HG03045 (cell line): Measurements from ENCODE around the gene THTPA.
"Not testable (repeated sequence)": the region's sequence is repeated elsewhere in the genome, so short reads cannot be mapped to it uniquely, and the experiment has no call there.

Source experiments
- ATAC-seq: cut with Tn5 transposase; IDR thresholded peaks from one replicate; pipeline ENCODE4 v1.9.1; 2021; ENCODE audit warnings: mild to moderate bottlenecking, moderate library complexity; ENCODE audit not compliant: unreplicated experiment

The THTPA gene

DNA sequence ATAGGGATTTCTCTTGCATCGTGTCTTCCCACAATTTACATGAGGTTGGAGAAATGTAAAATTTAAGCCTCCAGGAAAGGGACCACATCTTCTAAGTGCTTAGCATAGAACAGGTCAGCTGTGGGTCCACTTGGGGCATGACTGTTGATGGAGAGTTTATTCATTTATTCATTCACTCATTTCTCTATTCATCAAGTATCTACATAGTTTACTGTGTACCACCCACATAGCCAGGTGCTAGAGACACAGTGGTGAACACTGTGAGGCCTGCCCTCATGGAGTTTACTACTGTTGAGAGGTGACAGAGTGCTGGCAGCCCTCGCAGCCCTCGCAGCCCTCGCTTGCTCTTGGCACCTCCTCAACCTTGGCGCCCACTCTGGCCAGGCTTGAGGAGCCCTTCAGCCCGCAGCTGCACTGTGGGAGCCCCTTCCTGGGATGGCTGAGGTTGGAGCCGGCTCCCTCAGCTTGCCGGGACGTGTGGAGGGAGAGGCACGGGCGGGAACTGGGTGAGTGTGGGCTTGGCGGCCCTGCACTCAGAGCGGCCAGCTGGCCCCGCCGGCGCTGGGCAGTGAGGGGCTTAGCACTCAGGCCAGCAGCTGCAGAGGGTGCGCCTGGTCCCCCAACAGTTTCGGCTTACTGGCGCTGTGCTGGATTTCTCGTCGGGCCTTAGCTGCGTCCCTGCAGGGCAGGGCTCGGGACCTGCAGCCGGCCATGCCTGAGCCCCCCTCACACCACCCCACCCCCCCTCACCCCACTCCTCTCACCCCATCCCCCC lies 24.3 kb downstream of the THTPA start:
- ATAC-seq: no peak

GRCh38 chr14:23580948-23581281 lies 24.8 kb downstream of the THTPA start:
- ATAC-seq: no peak

DNA sequence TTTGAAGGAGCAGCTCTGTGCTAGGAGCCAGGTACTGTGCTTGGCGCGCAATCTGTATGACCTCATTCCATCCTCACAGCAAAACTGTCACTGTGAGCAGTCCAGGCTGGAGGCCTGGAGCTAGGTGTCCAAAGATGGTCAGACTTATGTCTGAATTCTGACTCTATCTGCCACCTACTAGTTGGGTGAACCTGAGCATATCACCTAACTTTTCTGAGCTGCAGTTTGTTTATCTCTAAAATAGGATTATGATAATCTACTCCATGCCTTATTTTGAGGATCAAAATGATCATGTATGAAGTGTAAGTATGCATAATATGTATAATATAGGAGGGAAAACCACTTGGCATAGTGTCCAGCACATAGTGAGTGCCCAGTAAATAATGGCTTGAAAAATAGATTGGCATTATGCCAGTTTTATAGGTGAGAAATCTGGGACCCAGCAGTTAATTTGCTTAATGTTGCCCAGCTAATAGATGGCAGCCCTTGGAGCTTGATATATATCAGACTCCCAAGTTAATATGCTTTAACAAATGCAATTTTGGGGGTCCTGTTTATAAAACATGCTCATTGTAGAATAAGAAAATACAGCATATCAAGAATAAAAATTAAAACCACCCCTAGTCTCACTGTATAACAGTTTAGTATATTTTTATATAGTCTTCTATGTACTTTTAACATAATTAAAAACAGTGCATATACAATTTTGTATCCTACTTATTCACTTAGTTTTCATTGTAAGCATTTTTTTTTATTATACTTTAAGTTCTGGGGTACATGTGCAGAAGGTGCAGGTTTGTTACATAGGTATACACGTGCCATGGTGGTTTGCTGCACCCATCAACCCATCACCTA lies 27.1 kb downstream of the THTPA start:
- ATAC-seq: no peak

GRCh38 chr14:23583761-23584526 lies 27.9 kb downstream of the THTPA start:
- not testable (repeated sequence) for ATAC-seq

DNA sequence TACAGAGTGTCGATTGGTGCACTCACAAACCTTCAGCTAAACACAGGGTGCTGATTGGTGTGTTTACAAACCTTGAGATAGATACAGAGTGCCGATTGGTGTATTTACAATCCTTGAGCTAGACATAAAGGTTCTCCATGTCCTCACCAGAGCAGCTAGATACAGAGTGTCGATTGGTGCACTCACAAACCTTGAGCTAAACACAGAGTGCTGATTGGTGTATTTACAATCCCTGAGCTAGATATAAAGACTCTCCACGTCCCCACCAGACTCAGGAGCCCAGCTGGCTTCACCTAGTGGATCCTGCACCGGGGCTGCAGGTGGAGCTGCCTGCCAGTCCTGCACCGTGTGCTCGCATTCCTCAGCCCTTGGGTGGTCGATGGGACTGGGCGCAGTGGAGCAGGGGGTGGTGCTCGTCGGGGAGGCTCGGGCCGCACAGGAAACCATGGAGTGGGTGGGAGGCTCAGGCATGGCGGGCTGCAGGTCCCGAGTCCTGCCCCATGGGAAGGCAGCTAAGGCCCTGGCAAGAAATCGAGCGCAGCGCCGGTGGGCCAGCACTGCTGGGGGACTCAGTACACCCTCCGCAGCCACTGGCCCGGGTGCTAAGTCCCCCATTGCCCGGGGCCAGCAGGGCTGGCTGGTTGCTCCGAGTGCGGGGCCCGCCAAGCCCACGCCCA lies 28.6 kb downstream of the THTPA start:
- not testable (repeated sequence) for ATAC-seq

DNA sequence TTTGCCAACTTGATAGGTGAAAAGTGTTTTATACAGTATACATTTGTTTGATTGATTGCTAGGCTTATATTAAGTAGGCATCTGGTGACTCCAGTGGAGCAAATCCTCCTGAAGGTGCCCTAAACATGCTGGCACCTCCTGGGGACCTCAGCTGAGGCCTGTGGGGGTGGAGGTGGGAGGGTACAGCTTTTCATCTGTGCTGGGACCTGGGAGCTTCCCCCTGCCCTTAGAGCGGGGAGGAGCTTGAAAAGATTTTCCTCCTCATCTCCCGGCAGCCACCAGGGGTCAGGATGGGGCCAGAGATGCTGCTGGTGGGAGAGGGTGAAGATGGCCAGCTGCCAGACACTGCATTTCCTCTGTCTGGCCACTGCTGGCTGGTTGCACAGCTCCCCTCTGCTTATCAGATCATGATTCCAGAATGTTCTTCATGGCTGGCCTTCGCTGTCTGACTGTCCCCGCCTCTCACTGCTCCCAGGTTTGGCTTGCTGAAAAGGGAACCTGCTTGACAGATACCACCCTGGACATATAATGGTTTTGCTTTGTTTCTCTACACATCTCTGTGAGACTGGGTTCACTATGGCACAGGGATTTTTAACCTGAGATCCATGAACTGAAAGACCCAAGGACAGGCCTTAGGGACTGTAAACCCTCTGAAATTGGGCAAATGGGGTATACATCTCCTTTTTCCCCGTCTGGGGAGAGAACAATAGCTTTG lies 33.0 kb downstream of the THTPA start:
- peak; percentile 73 for ATAC-seq

GRCh38 chr14:23589606-23590005 lies 33.5 kb downstream of the THTPA start:
- no peak for ATAC-seq

- no peak for ATAC-seq
These were observed 34.1 kb downstream of the THTPA start for GRCh38 chr14:23590198-23590597.

GRCh38 chr14:23594191-23594590 lies 38.1 kb downstream of the THTPA start:
- not testable (repeated sequence) for ATAC-seq

- ATAC-seq: no peak
These were observed 44.2 kb downstream of the THTPA start for GRCh38 chr14:23600322-23600707.

DNA sequence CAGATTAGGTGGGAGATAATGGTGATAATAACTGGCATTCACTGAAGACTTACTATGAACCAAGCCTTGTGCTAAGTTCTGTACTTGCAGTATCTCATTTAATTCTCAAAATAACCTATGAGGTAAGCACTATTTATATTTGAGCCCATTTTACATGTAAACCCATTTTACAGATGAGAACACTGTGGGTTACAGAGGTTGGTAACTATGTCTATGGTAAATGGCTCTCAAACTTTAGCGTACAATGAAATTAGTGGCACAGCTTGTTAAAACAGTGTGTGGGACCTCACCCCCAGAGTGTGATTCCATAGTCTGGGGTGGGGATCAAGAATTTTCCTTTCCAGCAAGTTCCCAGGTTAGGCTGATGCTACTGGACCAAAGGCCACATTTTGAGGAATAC lies 44.7 kb downstream of the THTPA start:
- no peak for ATAC-seq

DNA sequence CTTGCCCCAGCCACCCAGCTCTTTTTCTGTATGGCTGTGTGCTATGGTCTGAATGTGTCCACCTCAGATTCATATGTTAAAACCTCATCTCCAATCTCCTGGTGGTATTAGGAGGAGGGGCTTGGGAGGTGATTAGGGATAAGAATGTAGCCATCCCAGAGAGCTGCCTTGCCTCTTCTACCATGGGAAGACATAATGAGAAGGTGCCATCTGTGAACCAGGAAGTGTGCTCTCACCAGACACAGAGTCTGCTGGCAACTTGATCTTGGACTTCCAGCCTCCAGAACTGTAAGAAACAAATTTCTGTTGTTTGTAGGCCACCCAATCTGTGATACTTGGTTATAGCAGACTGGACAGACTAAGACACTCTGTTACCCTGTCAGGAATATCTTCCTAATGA lies 45.4 kb downstream of the THTPA start:
- ATAC-seq: no peak

DNA sequence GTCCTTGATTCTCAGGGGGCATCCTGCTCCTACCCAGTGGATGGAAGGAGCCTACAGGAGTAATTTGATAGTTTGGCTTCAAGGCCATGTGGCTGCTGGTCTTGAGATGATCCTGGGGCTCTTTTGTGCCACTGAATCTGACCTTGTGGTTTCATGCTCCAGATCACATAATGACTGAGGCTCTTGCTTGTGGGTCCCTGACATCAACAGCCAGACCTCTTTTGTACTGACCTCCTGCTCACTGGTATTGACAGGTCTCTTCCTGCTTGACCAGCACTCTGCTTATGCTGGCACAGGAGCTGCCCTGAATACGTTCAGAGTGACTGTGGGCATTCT lies 45.7 kb downstream of the THTPA start:
- ATAC-seq: no peak

DNA sequence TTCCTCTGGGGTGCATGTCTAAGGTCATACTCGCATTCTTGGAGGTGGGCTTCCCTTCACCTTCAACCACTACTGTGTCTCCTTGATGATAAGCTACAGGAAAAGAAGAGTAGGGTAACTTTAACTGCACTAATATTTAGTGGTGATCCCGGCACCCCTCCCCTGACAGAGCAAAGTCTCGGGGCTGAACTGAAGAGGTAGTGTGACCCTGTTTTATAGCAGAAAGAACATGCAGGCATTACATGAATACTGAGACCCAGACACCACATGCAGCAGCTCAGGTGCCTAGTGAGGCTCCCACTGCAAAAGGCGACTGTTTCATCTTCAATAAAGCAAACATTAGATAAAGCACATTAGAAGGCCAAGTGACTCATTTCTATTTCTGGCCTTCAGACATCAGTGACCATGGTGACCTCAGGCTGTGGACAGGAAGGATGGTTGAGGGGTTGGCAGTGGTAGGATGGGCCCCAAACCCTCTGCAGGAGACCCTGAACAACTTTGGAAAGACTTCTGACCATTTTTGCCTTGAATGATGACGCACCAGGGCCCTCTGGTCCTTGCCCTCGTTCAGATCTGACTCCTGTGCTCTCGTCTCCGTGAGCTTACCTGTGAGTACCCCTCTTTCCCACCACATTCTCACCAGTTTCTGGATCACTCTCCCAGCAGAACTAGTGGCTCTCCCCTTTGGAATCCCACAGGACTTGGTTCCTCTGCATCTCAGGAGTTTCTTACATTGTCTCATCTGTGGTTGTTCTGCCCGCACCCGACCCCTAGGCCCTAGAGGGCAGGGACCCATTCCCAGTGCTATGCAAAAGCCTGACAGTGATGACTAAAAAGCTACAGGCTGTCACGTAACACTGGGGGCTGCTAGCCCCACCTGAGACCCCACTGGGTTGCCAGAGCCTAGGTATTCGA lies 46.4 kb downstream of the THTPA start:
- no peak for ATAC-seq

DNA sequence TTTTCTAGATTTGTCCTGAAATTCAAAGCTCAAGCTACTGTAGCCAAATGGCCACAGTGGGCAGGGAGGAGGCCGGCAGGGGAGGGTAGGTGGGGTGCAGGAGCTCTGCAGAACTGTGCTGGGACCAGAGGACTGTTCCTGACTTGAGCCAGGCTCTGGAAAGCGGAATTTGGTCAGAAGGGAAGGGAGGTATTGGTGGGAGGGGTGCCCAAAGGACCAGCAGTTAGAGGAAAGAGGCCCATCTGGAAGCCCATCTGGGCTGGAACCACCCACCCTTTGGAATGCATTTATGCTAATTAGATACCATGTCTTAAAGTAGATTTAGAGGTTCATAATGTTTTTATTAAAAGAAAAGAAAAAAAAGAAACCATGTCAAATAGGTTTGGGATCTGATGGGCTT lies 47.0 kb downstream of the THTPA start:
- ATAC-seq: no peak

DNA sequence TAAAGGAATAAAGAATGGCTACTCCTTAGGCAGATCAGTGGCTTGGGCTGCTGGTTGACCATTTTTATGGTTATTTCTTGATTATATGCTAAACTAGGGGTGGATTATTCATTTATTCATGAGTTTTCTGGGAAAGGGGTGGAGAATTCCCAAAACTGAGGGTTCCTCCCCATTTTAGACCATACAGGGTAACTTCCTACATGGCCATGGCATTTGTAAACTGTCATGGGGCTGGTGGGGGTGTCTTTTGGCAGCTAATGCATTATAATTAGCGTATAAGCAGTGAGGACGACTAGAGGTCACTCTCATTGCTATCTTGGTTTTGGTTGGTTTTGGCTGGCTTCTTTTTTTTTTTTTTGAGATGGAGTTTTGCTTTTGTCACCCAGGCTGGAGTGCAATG lies 48.1 kb downstream of the THTPA start:
- ATAC-seq: no peak

- ATAC-seq: no peak
These were observed 48.7 kb downstream of the THTPA start for GRCh38 chr14:23604675-23605170.

DNA sequence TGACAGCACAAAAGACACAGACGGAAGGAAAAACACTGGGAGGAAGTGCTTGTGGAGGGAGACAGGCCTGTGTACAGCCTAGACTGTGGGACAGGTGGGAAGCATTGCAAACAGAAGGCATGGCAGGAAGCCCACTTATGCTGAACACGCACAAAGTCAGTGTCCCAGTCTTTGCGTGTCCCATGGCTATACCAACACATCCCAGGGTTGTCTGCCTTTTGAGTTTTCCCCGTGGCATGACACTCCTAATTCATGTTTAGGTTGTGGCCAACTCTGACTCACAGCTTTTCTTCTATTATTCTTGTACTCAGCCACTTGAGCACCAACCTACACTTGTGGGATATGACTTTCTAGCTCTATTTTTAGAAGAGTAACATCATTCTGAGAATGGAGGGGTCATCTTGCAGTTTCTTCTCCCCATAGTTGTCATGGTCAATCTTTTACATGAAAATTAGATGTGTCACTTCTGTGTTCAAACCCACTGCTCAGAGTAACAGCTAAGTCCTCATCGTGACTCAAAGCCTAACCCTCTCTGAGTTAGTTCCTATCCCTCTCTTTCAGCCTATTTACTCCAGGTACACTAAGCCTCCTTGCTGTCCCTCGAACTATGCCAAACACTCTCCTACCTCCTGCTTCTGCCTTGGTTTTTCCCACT lies 50.0 kb downstream of the THTPA start:
- ATAC-seq: peak; percentile 73

DNA sequence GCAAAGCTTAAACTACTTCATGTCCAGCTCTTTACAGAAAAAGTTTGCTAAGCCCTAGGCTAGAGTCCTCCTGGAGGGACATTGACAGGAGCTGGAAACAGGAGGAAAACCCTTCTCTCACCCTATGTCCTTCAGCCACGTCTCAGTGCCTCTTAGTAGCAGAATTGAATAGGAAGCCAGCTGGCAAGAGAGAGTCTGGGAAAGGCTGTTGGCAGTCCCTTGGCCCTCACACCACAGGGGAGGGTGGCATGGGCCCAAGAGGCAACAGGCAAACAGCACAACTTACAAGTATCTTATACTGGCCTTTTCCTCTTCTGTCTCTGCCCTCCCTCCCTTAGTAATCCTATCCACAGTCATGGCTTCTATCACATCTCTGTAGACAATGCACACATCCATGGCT lies 52.4 kb downstream of the THTPA start:
- no peak for ATAC-seq
